GM15510 (cell line): Measurements from ENCODE around the gene PLEKHB2.
A peak's percentile ranks its signal among the peaks of the same experiment; 100 is the strongest.

Source experiments
- POLR2A ChIP-seq: IDR thresholded peaks from 3 replicates; pipeline ENCODE4 v1.6.1; 2011; ENCODE audit warnings: borderline replicate concordance; ENCODE audit not compliant: insufficient read length; ENCODE audit errors: extremely low read depth

PLEKHB2 gene, protein sequence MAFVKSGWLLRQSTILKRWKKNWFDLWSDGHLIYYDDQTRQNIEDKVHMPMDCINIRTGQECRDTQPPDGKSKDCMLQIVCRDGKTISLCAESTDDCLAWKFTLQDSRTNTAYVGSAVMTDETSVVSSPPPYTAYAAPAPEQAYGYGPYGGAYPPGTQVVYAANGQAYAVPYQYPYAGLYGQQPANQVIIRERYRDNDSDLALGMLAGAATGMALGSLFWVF

DNA sequence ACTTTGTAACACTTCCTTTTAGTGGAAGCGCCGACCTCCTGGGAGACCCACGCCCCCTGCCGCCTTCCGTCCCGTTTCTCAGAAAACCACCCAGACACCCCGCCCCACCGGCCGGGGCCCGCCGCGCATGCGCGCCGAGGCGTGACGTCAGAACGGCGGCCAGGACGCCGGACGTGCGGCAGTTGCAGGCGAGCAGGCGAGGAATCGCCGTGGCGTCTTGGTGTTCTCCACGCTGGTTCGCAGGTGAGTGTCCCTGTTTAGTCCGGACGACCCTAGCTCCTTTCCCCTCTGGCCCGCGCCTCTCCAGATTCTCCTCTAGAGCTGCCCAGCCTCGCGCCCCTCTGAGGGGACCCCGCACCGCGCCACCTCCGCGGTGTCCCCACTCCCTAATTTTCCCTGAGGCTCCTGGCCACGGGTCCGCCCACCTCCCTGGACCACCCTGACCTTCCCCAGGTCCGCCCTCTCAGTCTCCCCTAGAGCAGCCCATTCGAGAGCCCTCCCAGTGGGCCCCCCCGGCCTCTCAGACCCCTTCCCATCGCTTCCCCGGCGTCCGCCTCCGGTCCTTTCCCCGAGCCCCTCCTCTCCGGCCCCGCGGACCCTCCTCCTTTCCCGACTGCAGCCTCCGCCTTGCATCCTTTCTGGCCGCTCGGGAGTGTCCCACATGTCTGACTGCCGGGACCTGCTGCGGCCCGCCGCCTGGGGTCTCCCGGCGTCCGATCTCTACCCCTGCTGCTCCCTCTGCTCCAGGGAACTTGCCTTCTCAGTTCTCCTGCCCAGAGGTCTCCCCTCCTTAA, at the start of gene PLEKHB2:
Gene PLEKHB2, plus strand, starts transcription at position 181 of the 794 bp plus-strand sequence. CDS start 15,606 bp downstream, outside the sequence.
- TF ChIP-seq POLR2A = peak; percentile 94

DNA sequence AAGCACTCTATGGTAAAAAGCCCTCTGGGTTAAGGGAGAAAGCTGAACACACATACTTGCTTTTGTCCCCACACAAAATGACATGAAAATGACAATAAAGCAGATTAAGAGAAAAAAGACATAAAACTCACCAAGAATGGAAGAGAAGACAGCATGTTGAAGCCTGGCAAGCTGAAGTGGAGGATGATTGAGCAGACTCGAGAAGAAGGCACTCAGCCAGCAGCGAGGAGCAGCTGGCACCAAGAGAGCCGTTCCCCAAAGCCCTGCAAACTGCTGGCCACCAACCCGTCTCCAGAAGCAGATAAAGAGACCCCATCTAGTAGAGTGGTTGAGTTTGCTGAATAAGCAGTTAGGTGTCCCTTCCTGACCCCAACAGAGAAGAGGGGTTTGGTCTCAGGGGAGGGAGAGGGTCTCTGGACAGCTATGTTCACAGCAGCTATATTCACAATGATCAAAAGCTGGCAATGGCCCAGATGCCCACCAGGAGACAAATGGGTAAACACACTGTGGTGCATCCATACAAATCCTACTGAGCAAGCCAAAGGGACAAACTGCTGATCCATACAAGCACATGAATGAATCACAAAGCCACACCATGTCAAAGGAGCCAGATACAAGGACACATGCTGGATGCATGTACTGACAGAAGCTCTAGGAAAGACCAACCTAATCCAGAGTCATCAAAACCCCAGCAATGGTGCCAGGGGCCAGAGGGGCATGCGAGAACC, 48.8 kb upstream of the PLEKHB2 start:
- TF ChIP-seq POLR2A = no peak

DNA sequence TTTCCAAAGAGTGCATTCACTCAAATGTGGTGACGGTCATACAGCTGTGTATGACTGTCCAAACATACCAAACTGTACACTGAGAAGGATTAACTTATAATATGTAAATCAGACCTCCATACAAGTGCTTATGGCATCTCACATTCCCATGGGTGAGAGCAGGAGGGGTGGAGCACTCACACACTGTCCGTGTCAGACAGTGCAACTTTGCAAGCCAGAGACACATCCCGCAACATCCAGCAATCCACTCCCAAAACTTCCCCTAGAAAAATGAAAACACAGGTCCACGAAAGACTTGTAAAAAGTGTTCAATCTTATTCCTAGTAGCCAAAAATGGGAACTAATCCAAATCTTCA, 48.2 kb upstream of the PLEKHB2 start:
- no peak for TF ChIP-seq POLR2A

DNA sequence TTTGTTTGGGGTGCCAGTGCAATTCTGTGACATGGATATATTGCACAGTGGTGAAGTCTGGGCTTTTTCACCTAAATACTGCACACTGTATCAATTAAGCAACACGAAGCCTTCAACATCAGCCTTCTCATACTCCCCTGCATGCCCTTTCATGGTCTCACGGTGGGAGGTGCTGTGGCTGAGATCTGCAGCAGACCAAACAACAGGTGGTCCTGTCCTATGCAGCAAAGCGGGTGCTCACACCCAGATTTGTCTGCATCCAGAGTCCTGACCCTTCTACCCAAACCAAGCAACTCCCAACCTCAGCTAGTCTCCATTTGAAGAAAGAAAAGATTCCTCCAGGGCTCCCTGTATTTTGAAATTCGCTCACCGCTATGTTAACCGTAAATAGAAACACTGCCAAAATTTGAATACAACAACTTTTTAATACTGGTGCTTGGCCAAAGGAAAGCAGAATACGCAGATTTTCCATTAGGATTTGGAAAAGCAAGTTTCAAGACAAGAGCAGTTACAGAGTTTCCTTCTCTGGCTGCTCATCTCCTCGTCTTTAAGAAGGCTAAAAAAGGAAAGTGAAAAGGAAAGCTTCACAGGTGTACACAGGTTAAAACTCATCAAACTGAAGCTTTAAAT, 46.8 kb upstream of the PLEKHB2 start:
- TF ChIP-seq POLR2A = no peak

DNA sequence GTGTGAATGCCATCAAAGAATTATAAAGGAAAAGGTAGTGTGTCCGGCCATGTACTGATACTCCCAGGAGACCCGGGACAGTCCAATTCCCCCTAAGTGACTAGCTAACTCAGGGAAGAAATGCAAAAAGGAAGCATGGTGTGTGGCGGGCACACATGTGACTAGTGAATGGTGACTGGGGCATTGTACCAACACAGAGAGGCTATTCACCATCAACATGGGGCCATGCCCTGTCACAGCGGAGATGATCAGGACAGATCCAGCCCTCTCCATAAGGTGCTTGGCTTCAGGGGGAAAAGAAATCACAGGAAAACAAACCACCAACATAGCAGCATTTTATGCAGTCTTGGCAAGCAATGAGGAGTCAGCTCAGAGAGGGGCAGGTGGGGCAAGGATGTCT, 46.2 kb upstream of the PLEKHB2 start:
- TF ChIP-seq POLR2A = no peak

DNA sequence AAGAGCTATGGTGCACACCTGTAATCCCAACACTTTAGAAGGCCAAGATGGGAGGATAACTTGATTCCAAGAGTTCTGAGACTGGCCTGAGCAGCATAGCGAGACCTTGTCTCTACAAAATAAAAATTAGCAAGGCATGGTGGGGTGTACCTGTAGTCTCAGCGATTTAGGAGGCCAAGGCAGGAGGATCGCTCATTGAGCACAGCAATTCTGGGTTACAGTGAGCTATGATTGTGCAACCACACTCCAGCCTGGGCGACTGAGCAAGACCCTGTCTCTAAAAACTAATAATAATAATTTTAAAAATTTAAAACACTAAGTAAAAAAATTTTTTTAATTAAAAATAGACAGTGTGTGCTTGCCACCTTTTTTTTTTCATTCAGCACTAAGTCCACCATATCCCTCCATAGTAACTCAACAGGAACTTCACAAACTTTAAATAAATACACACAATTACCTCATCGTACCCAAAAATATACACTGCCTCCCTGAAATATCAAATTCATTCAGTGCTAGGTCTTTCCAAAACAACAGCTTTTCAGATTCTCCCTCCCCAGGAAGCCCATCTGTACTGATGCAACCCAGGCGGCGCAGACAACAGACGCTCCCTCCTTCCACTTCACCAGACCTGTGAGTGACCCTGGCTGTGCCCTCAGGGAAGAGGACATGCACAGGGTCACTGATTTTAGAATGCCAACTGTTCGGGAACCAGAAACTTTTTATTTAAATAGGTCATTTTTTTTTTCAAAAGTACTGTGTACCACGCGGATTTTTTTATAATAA, 41.4 kb upstream of the PLEKHB2 start:
- TF ChIP-seq POLR2A = no peak

DNA sequence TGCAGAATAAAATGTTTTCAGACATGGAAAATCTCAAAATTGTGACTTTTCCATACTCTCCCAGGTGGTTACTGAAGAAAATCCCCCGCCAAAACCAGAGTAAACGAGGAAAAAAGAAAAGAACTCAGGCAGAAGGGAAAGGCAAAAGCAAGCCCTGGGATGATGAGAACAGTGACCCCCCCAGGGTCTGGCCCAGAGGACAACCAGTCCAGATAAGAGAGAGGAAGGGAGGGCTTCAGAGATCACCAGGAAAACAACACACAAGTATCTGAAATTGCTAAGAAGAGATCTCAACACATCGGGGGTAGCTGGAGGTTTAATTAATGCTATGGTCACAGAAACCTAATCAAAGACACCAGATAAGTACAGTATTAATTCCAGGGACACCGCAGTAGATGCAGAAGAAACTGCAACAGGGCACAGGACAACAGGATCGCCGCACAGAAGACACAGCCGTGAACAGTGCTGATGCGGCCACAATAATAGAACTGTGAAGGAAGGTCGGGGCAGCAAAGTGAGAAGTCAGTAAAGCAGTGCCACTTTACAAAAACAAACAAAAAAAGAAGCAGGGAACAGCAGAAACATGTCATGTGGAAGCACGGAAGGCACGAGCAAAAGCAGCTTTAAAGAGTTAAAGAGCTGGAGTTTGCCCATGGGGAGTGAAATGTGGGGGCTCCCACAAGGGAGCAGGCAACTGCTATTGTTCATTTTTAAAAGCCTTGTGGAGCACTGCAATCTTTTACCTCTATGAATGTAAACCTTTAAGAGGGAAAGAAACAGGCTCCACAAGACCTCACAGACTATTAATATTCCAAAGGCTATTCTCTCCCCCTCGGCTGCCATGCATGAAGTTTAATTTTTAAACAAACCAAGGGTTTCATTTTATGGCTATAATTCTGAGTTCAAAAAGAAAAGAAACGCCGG, 40.3 kb upstream of the PLEKHB2 start:
- TF ChIP-seq POLR2A = no peak

DNA sequence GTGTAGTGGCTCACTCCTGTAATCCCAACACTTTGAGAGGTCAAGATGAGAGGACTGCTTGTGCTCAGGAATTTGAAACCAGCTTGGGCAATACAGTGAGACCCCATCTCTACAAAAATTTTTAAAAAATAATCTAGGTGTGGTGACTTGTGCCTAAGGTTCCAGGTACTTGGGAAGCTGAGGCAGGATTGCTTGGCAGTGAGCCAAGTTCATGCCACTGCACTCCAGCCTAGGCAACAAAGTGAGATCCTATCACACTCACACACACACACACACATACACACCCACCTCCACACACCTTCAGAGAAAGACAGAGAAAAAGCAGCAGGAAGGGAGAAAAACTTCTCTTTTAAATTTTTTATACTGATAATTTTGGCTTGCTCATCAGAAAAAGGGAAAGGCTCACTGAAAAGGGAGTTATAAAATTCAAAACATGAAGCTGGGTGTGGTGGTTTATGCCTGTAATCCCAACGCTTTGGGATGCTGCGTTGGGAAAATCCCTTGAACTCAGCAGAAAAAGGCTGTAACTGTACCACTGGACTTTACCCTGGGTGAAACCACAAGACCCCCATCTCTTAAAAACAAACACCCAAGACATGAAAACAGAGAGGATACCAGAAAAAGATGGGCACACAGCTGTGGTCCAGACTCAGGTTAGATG, 37.5 kb upstream of the PLEKHB2 start:
- TF ChIP-seq POLR2A = no peak

DNA sequence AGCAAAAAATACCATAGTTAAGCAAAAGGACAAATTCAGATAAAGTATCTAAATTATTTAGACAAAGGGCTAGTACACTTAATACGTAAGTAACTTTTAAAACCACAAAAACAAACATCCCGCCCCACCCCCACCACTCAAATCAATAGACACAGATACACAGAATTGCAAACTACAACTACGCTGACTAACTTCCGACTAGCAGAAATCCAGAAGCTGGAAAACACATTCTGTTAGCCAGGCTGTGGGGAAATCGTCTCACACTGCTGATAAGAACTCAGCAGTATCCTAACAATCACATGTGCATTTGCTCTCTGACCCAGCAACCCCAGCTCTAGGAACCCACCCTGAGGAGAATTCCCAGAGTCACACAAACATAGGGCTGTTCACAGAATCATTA, 28.4 kb upstream of the PLEKHB2 start:
- no peak for TF ChIP-seq POLR2A

DNA sequence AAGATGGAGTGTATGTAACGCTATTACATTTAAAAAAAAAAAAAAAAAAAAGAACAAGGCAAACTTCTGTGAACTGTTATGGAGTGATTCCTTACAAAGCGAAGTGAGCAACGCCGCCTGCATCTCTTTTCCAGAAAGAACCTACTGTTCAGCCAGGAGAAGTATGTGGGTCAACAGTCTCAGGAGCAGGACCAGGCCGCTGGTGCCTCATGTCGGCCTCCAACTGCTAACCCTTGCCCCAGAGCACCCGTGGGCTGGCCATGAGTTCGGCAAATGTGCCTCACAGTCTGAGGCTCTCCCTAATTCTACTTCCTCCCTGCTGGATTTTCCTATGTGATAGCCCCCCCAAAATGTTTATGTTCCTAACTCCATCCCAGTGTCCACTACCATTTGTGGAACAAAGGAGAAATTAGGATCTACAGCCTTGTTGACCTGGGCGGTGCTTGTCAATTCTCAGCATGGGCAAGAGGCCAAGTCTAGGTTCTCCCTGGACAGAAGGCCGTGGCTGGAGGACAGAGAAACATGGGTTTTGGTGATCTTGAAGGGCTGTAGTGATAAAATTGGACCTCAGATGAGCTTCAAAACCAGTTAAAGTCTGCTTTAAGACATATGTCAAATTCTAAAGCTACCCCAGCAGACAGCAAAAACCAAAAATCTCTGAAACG, 27.8 kb upstream of the PLEKHB2 start:
- no peak for TF ChIP-seq POLR2A

DNA sequence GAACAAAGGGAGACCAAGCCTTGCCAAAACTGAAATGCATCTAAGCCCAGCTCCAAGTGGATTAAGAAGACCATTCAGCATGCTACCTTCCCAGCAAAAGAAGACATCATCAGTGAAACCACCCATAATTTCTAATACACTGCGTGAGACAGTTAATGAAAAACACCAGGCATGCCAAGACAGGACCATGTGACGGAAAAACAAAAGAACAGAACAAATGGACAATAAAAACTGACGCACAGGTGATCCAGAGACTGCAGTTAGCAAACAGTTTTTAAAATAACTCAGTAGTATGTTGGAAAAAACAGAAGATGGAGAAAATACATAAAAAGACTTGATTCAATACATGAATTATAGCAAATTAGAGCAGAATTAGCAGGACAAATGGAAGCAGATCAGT, 27.2 kb upstream of the PLEKHB2 start:
- no peak for TF ChIP-seq POLR2A

DNA sequence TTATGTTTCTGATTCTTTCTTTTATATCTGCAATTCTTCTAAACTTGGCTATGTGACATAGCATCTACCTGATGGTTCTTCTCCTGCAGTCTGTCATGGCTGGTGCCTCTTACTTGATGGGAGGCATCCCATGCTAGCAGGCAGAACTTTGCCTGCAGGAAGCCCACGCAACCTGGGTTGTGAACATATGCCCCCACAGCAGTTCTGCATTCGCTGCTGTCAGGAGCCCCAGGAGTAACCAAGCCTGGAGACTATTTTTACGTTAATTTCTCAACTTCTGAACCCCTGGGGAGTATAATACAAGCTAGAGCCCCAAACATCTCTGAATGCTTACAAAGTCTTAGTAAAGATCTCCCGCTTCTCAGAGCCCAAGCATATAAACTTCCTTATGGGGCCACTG, 23.9 kb upstream of the PLEKHB2 start:
- no peak for TF ChIP-seq POLR2A
